Adipose tissue (tissue), 3 donors: ENCODE results near the gene ZNF805. TPM values are rescaled to one million over a fixed set of nuclear protein-coding genes. Genes with fewer than 3 reads are reported as not detected.
"Not testable (repeated sequence)": the region's sequence is repeated elsewhere in the genome, so short reads cannot be mapped to it uniquely, and the experiment has no call there.

Source experiments
- H3K27ac ChIP-seq: one replicate; pipeline ENCODE4 v1.5.1; 2013; ENCODE audit warnings: low read depth, low read length
- WGBS, 3 donors: extraction: QIAGEN DNeasy Blood & Tissue Kit; methylation state at CpG; one replicate each; pipeline ENCODE4 v1.1.7; 2013; 5-methylcytosine and 5-hydroxymethylcytosine counted together
- polyA plus RNA-seq, 3 donors: library from polyadenylated mRNA; stranded (reverse); fragments of 200-250 nt; gene quantifications; one replicate each; pipeline ENCODE4 v1.2.3, GENCODE V29; 2013
- donor health status: healthy with polysubstance abuse.
- donor health status: Bipolar disorder and iron deficiency.
- donor health status: healthy.

Gene ZNF805
- 1 to 10 TPM in 2 of 3 donors, under 1 TPM in 1; 0.90 to 1.4 (median 1.1) TPM for polyA plus RNA-seq

- WGBS, 3 donors: 0 to 1% (median 1%) methylated on average over 60 to 61 of the region's 61 CpGs
- peak within 1 kb of the TSS; percentile 83 for H3K27ac ChIP-seq
Observed at GRCh38 chr19:57240311-57241090, at the start of gene ZNF805. Gene ZNF805 (plus strand): TSS chr19:57240632. CDS start chr19:57240892, 260 bp downstream.

GRCh38 chr19:57191141-57192076 is 49.0 kb upstream of the ZNF805 start, which contains the start of gene ZNF264:
Gene ZNF264 (plus strand): TSS chr19:57191500. CDS start chr19:57191914, 414 bp downstream.
- 1 to 2% (median 1%) methylated on average over 75 to 81 of the region's 81 CpGs for WGBS, 3 donors

GRCh38 chr19:57192077-57192420 is 48.4 kb upstream of the ZNF805 start:
- 5 to 12% (median 7%) methylated on average over 9 of the region's 9 CpGs for WGBS, 3 donors

More at GRCh38 chr19:57191141-57192076, 49.0 kb upstream of the ZNF805 start, which contains the start of gene ZNF264:
- peak within 1 kb of the TSS; percentile 55 for H3K27ac ChIP-seq

GRCh38 chr19:57192993-57193392 is 47.4 kb upstream of the ZNF805 start:
- WGBS, 3 donors: 86 to 92% (median 91%) methylated on average over 5 of the region's 5 CpGs

More at GRCh38 chr19:57192077-57192420, 48.4 kb upstream of the ZNF805 start:
- no peak overlapping the region for H3K27ac ChIP-seq

GRCh38 chr19:57197874-57198273 is 42.6 kb upstream of the ZNF805 start:
- 93 to 97% (median 95%) methylated on average over 6 of the region's 6 CpGs for WGBS, 3 donors
- H3K27ac ChIP-seq: not testable (repeated sequence)

More at GRCh38 chr19:57192993-57193392, 47.4 kb upstream of the ZNF805 start:
- no peak overlapping the region for H3K27ac ChIP-seq

- H3K27ac ChIP-seq: no peak overlapping the region
- 77 to 95% (median 88%) methylated on average over 5 of the region's 5 CpGs for WGBS, 3 donors
Observed at GRCh38 chr19:57202160-57202559, 38.3 kb upstream of the ZNF805 start.

- WGBS, 3 donors: 81 to 94% (median 85%) methylated on average over 4 of the region's 4 CpGs
- no peak overlapping the region for H3K27ac ChIP-seq
Observed at GRCh38 chr19:57210381-57210780, 30.1 kb upstream of the ZNF805 start.

- no peak overlapping the region for H3K27ac ChIP-seq
- WGBS, 3 donors: 94 to 95% (median 95%) methylated on average over 7 of the region's 7 CpGs
Observed at GRCh38 chr19:57212109-57212508, 28.3 kb upstream of the ZNF805 start.

- WGBS, 3 donors: 66 to 86% (median 86%) methylated on average over 5 of the region's 5 CpGs
- H3K27ac ChIP-seq: no peak overlapping the region
Observed at GRCh38 chr19:57227502-57227901, 12.9 kb upstream of the ZNF805 start.

- 69 to 78% (median 70%) methylated on average over 8 to 9 of the region's 9 CpGs for WGBS, 3 donors
- H3K27ac ChIP-seq: no peak overlapping the region
Observed at GRCh38 chr19:57231686-57232085, 8.7 kb upstream of the ZNF805 start.

GRCh38 chr19:57233207-57233606 is 7.2 kb upstream of the ZNF805 start:
- no peak overlapping the region for H3K27ac ChIP-seq
- 77 to 96% (median 86%) methylated on average over 1 of the region's 1 CpG for WGBS, 3 donors

- WGBS, 3 donors: 14 to 23% (median 16%) methylated on average over 12 of the region's 12 CpGs
Observed at GRCh38 chr19:57239982-57240310, 486 bp upstream of the ZNF805 start.

GRCh38 chr19:57241176-57241575 is 744 bp downstream of the ZNF805 start:
- no peak overlapping the region for H3K27ac ChIP-seq

More at GRCh38 chr19:57239982-57240310, 486 bp upstream of the ZNF805 start:
- H3K27ac ChIP-seq: no peak overlapping the region

GRCh38 chr19:57242821-57243220 is 2.4 kb downstream of the ZNF805 start:
- no peak overlapping the region for H3K27ac ChIP-seq
- WGBS, 3 donors: 93 to 97% (median 93%) methylated on average over 5 of the region's 5 CpGs

More at GRCh38 chr19:57241176-57241575, 744 bp downstream of the ZNF805 start:
- WGBS, 3 donors: 8 to 21% (median 18%) methylated on average over 7 of the region's 7 CpGs

- no peak overlapping the region for H3K27ac ChIP-seq
- 78 to 91% (median 91%) methylated on average over 5 of the region's 5 CpGs for WGBS, 3 donors
Observed at GRCh38 chr19:57244513-57244912, 4.1 kb downstream of the ZNF805 start.

- 92 to 95% (median 94%) methylated on average over 5 of the region's 5 CpGs for WGBS, 3 donors
- no peak overlapping the region for H3K27ac ChIP-seq
Observed at GRCh38 chr19:57245066-57245465, 4.6 kb downstream of the ZNF805 start.

- no peak overlapping the region for H3K27ac ChIP-seq
- 85 to 90% (median 87%) methylated on average over 6 of the region's 6 CpGs for WGBS, 3 donors
Observed at GRCh38 chr19:57245959-57246358, 5.5 kb downstream of the ZNF805 start.

- WGBS, 3 donors: 83 to 99% (median 90%) methylated on average over 6 of the region's 6 CpGs
Observed at GRCh38 chr19:57248646-57249045, 8.2 kb downstream of the ZNF805 start.

GRCh38 chr19:57249329-57249728 is 8.9 kb downstream of the ZNF805 start:
- no peak overlapping the region for H3K27ac ChIP-seq
- WGBS, 3 donors: 56 to 93% (median 83%) methylated on average over 1 of the region's 1 CpG

More at GRCh38 chr19:57248646-57249045, 8.2 kb downstream of the ZNF805 start:
- H3K27ac ChIP-seq: no peak overlapping the region
